ENCODE measurements around the gene LMLN.
"Not testable (repeated sequence)": the region's sequence is repeated elsewhere in the genome, so short reads cannot be mapped to it uniquely, and the experiment has no call there.

The LMLN gene

DNA sequence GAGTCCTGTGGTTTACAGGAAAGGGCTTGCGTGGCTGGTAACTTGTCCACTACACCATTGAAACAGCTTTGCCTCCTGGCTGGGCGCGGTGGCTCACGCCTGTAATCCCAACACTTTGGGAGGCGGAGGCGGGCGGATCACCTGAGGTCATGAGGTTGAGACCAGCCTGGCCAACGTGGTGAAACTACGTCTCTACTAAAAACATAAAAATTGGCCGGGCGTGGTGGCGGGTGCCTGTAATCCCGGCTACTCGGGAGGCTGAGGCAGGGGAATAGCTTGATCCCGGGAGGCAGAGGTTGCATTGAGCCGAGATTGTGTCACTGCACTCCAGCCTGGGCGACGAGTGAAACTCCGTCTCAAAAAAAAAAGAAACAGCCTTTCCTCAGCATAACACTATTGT, 1.2 kb upstream of the LMLN start:
- H3K36me3 ChIP-seq (ENCODE audit: insufficient read depth, low read depth, low read length) = peaks cover 33% of the 10 kb centered on the region

DNA sequence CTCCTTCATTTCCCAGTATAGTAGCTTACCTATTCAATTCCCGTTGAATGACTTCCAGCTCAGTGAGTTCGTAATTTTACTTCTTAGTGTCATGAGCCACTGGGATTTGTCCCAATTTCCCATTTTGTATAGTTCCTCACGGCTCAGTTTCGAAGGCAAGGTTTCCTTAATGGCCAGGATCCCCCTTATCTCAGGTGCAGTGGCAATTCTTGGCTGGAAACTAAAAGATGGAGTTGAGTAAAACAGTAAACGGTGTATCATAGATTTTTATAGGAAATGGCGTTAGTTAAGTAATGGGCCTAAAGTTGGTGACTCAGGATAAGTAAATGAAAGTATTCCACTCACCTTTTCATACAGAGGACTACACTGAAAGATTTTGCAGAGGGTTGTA, 522 bp upstream of the LMLN start:
- no peaks in the 10 kb centered on the region for H3K4me1 ChIP-seq (ENCODE audit: insufficient read depth, low read length)
- H3K27ac ChIP-seq (ENCODE audit: low read length) = no peak overlapping the region
- peak overlapping the region; percentile 75 for H3K4me3 ChIP-seq (ENCODE audit: low read length)
- peaks cover 26% of the 10 kb centered on the region for H3K36me3 ChIP-seq (ENCODE audit: insufficient read depth, low read depth, low read length)
- H3K9me3 ChIP-seq (ENCODE audit: insufficient read depth, low read depth, low read length) = no peaks in the 10 kb centered on the region
- H3K9ac ChIP-seq (ENCODE audit: low read depth, low read length) = peak overlapping the region; percentile 73; the same call in 1 of the 2 replicates
- H3K27me3 ChIP-seq (ENCODE audit: insufficient read depth, low read length) = peaks cover 8% of the 10 kb centered on the region; the same call in 1 of the 2 replicates

More for the DNA sequence above, 1.2 kb upstream of the LMLN start:
- not testable (repeated sequence) for H3K9ac ChIP-seq (ENCODE audit: low read depth, low read length); H3K27ac ChIP-seq (ENCODE audit: low read length); H3K9me3 ChIP-seq (ENCODE audit: insufficient read depth, low read depth, low read length); H3K4me1 ChIP-seq (ENCODE audit: insufficient read depth, low read length); H3K27me3 ChIP-seq (ENCODE audit: insufficient read depth, low read length); H3K4me3 ChIP-seq (ENCODE audit: low read length)

DNA sequence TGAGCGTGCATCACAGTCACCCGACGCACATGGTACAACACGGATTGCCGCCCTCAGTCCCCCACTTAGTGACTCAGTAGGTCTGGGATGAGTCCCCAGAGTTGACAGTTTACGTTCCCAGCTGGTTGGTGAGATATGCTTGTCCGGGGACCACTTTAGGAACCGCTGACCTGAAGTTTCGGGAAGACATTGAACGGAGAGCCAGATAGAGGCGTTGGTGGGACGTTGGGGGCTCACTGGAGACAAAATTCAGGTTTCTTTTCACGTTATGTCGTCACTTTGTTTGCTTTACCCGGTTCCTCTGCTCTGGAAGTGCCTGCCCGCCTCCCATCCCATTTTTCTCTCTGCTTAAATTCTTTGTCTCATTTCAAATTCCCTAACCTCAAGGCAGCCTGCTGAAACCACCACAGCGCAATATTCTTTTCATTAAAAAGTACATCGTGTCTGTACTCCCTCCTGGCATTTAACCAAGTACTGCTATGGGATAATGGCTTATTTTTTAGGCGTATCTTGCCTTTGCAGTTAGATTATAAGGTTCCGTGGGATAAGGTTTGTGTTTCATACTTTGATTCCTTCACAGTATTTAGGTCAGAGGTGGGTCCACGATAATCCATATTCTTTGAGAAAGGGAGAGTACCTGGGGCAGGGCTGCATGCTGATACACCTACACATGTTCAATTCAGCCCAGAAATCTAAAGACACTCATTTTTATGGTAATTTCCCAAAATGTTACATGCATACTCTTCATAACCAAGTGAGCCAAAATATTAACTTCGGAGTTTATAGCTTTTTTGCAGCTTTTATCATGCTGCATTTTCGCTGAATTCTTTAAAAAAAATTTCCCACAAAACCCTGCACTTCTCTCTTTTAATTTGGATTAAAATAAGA, 921 bp downstream of the LMLN start:
- H3K9ac ChIP-seq (ENCODE audit: low read depth, low read length) = peak overlapping the region; percentile 77; the same call in 1 of the 2 replicates
- H3K36me3 ChIP-seq (ENCODE audit: insufficient read depth, low read depth, low read length) = peaks cover 12% of the 10 kb centered on the region
- peak overlapping the region; percentile 75 for H3K4me3 ChIP-seq (ENCODE audit: low read length)
- peaks cover 8% of the 10 kb centered on the region; the same call in 1 of the 2 replicates for H3K27me3 ChIP-seq (ENCODE audit: insufficient read depth, low read length)
- no peaks in the 10 kb centered on the region for H3K4me1 ChIP-seq (ENCODE audit: insufficient read depth, low read length)
- H3K27ac ChIP-seq (ENCODE audit: low read length) = no peak overlapping the region
- H3K9me3 ChIP-seq (ENCODE audit: insufficient read depth, low read depth, low read length) = no peaks in the 10 kb centered on the region

DNA sequence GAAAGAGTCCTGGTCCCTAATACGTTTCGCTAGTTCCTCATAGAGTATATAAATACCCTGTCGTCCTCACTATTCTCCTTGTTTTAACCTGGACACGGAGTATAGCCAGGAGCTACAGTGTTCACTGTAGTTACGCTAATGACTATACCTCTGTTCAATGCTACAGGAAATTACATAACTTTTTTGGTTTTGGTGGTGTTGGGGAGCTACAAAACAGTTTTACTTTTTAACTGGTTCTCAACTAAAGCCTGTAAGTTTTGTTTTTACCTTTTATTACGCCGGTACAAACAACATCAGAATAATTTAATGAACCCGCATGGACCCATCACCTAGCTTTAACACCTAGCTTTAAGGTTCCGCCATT, 1.5 kb downstream of the LMLN start:
- Histone ChIP-seq H3K9ac (ENCODE audit: low read depth, low read length) (no peak overlapping the region; the same call in 1 of the 2 replicates), H3K36me3 (ENCODE audit: insufficient read depth, low read depth, low read length) (peaks cover 5% of the 10 kb centered on the region), H3K4me3 (ENCODE audit: low read length) (0 out of 2 replicates have a peak overlapping the region, but pooled peaks have one; percentile 75), H3K27me3 (ENCODE audit: insufficient read depth, low read length) (peaks cover 8% of the 10 kb centered on the region; the same call in 1 of the 2 replicates), H3K9me3 (ENCODE audit: insufficient read depth, low read depth, low read length) (peaks cover 2% of the 10 kb centered on the region; the same call in 1 of the 2 replicates), H3K4me1 (ENCODE audit: insufficient read depth, low read length) (no peaks in the 10 kb centered on the region), H3K27ac (ENCODE audit: low read length) (no peak overlapping the region)

DNA sequence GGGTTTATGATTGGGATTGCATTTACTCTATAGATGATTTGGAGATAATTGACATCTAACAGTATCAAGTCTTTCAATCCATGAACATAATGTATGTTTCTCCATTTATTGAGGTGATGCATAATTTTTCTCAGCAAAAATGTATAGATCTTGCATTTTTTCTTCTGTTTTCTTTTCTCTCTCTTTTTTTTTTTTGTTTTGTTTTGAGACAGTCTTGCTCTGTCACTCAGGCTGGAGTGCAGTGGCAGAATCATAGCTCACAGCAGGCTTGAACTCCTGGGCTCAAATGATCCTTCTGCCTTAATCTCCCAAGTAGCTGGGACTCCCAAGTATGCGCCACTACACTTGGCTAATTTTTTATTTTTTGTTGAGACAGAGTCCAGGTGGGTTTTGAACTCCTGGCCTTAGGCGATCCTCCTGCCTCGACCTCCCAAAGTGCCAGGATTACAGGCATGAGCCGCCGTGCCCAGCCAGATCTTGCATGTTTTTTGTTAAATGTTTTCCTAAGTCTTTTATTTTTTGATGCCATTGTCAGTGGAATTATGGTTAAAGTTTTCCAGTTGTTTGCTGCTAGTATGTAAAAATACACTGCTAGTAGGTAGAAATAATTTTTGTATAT, 3.1 kb downstream of the LMLN start:
- no peak overlapping the region for H3K9ac ChIP-seq (ENCODE audit: low read depth, low read length)
- H3K9me3 ChIP-seq (ENCODE audit: insufficient read depth, low read depth, low read length) = peaks cover 15% of the 10 kb centered on the region
- peaks cover 8% of the 10 kb centered on the region; the same call in 1 of the 2 replicates for H3K27me3 ChIP-seq (ENCODE audit: insufficient read depth, low read length)
- H3K4me3 ChIP-seq (ENCODE audit: low read length) = no peak overlapping the region
- no peak overlapping the region for H3K27ac ChIP-seq (ENCODE audit: low read length)
- H3K4me1 ChIP-seq (ENCODE audit: insufficient read depth, low read length) = no peaks in the 10 kb centered on the region
- no peaks in the 10 kb centered on the region for H3K36me3 ChIP-seq (ENCODE audit: insufficient read depth, low read depth, low read length)

DNA sequence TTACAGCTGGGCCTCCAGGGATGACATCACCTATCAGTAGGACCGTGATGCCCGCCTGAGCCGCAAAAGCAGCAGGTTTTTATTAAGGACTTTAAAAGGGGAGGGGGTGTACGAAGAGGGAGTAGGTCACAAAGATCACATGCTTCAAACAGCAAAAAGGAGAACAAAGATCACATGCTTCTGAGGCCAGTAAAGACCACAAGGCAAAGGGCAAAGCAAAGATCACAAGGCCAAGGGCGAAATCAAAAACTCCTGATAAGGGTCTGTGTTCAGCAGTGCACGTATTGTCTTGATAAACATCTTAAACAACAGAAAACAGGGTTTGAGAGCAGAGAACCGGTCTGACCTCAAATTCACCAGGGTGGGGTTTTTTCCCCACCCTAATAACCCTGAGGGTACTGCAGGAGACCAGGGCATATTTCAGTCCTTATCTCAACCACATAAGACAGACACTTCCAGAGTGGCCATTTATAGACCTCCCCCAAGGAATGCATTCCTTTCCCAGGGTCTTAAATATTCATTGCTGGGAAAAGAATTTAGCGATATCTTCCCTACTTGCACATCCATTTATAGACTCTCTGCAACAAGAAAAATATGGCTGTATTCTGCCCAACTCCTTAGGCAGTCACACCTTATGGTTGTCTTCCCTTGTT, 7.4 kb downstream of the LMLN start:
- H3K9ac ChIP-seq (ENCODE audit: low read depth, low read length); H3K4me3 ChIP-seq (ENCODE audit: low read length); H3K36me3 ChIP-seq (ENCODE audit: insufficient read depth, low read depth, low read length); H3K27me3 ChIP-seq (ENCODE audit: insufficient read depth, low read length); H3K4me1 ChIP-seq (ENCODE audit: insufficient read depth, low read length); H3K27ac ChIP-seq (ENCODE audit: low read length): not testable (repeated sequence)
- H3K9me3 ChIP-seq (ENCODE audit: insufficient read depth, low read depth, low read length) = peaks cover 15% of the 10 kb centered on the region

DNA sequence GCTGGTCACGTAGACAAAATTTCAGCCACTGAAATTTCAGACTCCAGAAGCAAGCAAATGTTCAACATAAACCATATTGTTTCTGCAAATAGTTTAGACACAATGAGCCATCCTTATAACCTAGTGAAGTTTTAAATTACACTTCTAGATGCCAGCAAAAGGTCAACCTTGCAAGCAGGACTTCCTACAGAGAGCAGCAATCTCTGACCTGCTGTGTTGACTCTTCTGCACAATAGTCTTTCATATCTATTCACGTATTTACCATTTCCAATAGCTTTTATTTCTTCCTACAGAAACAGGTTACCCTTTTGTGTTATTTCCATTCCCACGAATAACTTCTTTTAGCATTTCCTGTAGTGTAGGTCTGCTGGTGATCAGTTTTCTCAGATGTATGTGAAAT, 10.6 kb downstream of the LMLN start:
- Histone ChIP-seq H3K9ac (ENCODE audit: low read depth, low read length) (no peak overlapping the region), H3K9me3 (ENCODE audit: insufficient read depth, low read depth, low read length) (peaks cover 15% of the 10 kb centered on the region), H3K27ac (ENCODE audit: low read length) (no peak overlapping the region), H3K4me1 (ENCODE audit: insufficient read depth, low read length) (no peaks in the 10 kb centered on the region), H3K4me3 (ENCODE audit: low read length) (no peak overlapping the region), H3K27me3 (ENCODE audit: insufficient read depth, low read length) (no peaks in the 10 kb centered on the region), H3K36me3 (ENCODE audit: insufficient read depth, low read depth, low read length) (no peaks in the 10 kb centered on the region)

DNA sequence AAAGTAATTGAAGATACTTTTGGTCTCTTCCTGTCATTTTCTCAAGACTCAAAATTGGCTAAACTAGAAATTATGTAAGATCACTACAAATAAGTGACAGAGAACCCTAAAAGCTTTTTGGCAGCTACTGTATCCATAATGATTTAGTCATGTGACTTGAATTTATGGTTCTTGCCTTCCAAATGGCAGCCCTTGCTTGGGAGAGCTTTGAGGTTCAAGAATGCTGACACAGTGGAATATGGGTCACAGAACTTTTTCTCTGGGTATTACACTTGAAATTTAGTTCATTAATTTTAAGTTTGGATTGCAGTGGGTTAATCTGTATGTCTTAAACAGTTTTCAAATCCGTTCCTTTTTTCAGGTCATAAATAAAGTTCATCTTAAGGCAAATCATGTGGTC, 14.0 kb downstream of the LMLN start:
- H3K36me3 ChIP-seq (ENCODE audit: insufficient read depth, low read depth, low read length) = no peaks in the 10 kb centered on the region
- H3K4me3 ChIP-seq (ENCODE audit: low read length) = no peak overlapping the region
- no peaks in the 10 kb centered on the region for H3K9me3 ChIP-seq (ENCODE audit: insufficient read depth, low read depth, low read length)

DNA sequence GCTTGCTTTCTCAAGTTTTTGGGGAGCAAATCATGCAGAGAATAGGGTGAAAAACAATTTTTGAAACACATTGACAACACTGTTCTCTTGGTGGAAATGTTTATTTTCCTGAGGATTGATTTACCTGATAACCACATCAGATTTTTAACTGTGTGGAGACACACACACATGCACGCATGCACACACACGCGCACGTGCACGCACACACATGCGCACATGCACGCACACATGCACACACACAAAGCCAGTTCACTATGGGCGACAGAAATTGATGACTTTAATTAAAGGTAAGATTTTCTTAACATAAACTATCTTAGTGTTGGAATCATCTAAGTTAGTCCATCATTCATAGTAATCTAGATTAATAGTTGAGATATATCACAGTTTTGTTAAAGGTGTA, 15.3 kb downstream of the LMLN start:
- no peaks in the 10 kb centered on the region for H3K36me3 ChIP-seq (ENCODE audit: insufficient read depth, low read depth, low read length)
- H3K27me3 ChIP-seq (ENCODE audit: insufficient read depth, low read length) = no peaks in the 10 kb centered on the region
- no peak overlapping the region for H3K4me3 ChIP-seq (ENCODE audit: low read length)
- no peaks in the 10 kb centered on the region for H3K4me1 ChIP-seq (ENCODE audit: insufficient read depth, low read length)
- H3K27ac ChIP-seq (ENCODE audit: low read length) = no peak overlapping the region
- no peak overlapping the region for H3K9ac ChIP-seq (ENCODE audit: low read depth, low read length)
- H3K9me3 ChIP-seq (ENCODE audit: insufficient read depth, low read depth, low read length) = no peaks in the 10 kb centered on the region

More for the DNA sequence above, 14.0 kb downstream of the LMLN start:
- no peaks in the 10 kb centered on the region for H3K4me1 ChIP-seq (ENCODE audit: insufficient read depth, low read length)
- H3K27me3 ChIP-seq (ENCODE audit: insufficient read depth, low read length) = no peaks in the 10 kb centered on the region
- no peak overlapping the region for H3K9ac ChIP-seq (ENCODE audit: low read depth, low read length)
- H3K27ac ChIP-seq (ENCODE audit: low read length) = no peak overlapping the region

DNA sequence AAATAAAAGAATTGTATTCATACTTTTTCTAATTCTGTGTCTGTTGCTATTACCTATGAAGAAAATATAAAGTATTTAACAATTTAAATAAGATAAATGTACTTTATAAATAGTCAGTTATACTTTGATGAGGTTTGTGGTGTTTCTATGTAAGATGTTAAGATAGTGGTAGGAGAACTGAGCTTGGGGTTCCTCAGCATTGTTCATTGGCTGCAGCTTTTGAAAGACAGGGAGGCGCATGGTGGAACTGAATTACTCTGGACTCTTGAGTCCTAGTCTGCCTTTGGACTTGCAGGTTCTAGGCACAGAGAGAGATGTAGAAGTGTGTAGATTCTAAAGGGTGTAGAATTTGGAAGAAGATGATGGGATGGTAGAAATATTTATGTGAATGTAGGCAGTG, 23.1 kb downstream of the LMLN start:
- Histone ChIP-seq H3K27me3 (ENCODE audit: insufficient read depth, low read length) (no peaks in the 10 kb centered on the region), H3K36me3 (ENCODE audit: insufficient read depth, low read depth, low read length) (no peaks in the 10 kb centered on the region), H3K9me3 (ENCODE audit: insufficient read depth, low read depth, low read length) (no peaks in the 10 kb centered on the region), H3K4me3 (ENCODE audit: low read length) (no peak overlapping the region), H3K27ac (ENCODE audit: low read length) (no peak overlapping the region), H3K9ac (ENCODE audit: low read depth, low read length) (no peak overlapping the region), H3K4me1 (ENCODE audit: insufficient read depth, low read length) (no peaks in the 10 kb centered on the region)

DNA sequence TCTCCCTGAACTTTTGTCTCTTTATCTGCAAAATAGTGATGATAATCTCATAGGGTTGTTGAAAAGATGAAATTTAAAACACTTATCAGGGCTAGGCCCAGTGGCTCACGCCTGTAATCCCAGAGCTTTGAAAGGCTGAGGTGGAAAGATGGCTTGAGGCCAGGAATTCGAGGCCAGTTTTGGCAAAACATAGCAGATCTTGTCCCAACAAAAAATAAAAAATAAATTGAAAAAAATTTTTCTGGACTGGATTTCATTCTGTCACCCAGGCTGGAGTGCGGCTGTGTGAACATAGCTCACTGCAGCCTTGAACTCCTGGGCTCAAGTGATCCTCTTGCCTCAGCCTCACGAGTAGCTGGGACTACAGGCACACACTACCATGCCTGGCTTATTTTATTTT, 29.6 kb downstream of the LMLN start:
- Histone ChIP-seq H3K4me1 (ENCODE audit: insufficient read depth, low read length) (no peaks in the 10 kb centered on the region), H3K9ac (ENCODE audit: low read depth, low read length) (no peak overlapping the region), H3K4me3 (ENCODE audit: low read length) (no peak overlapping the region), H3K27ac (ENCODE audit: low read length) (no peak overlapping the region), H3K27me3 (ENCODE audit: insufficient read depth, low read length) (no peaks in the 10 kb centered on the region), H3K9me3 (ENCODE audit: insufficient read depth, low read depth, low read length) (no peaks in the 10 kb centered on the region), H3K36me3 (ENCODE audit: insufficient read depth, low read depth, low read length) (no peaks in the 10 kb centered on the region)

Data from iPS-20b (cell line).